OCI-LY7 (cell line): ENCODE results near the gene UBTD2. TPM values are rescaled to one million over a fixed set of nuclear protein-coding genes. Genes with fewer than 3 reads are reported as not detected.

Experiments
- BruUV-seq: library from RNA; stranded (reverse); fragments of 400-500 nt; replicated peaks from 2 replicates; lab custom pipeline; 2021; lab: Mats Ljungman, UMichigan
- CTCF ChIA-PET: fragments of 300-600 bp; sonication (Branson Sonifier 250); formaldehyde crosslinking; loops from one replicate; lab custom pipeline; 2022; ENCODE audit warnings: antibody characterized with exemption; ENCODE audit not compliant: unreplicated experiment; lab: Charles Lee
- POLR2A ChIA-PET: fragments of 300-600 bp; sonication (Branson Sonifier 250); formaldehyde crosslinking; loops from one replicate; lab custom pipeline; 2022; ENCODE audit warnings: antibody characterized with exemption; lab: Charles Lee
- DNase-seq: peaks from one replicate; pipeline ENCODE4 v3.0.0-alpha.2; 2015; ENCODE audit warnings: low spot score
- H2AFZ ChIP-seq: fragments of 200-600 bp; sonication (generic), shearing (Covaris generic); 2 replicates; pipeline ENCODE4 v1.6.1; 2014; ENCODE audit warnings: mild to moderate bottlenecking, antibody characterized with exemption, low read length, moderate library complexity
- H3K27ac ChIP-seq: fragments of 200-600 bp; sonication (generic); 2 replicates; pipeline ENCODE4 v1.5.1; 2014; ENCODE audit warnings: mixed run types, low read depth, mild to moderate bottlenecking, moderate library complexity, low read length, inconsistent platforms; ENCODE audit not compliant: poor library complexity, severe bottlenecking
- H3K36me3 ChIP-seq: fragments of 200-600 bp; sonication (generic); 2 replicates; pipeline ENCODE4 v1.6.1; 2014; ENCODE audit warnings: mild to moderate bottlenecking, antibody characterized with exemption, low read length, moderate library complexity, mixed read lengths; ENCODE audit not compliant: insufficient read depth
- H3K4me1 ChIP-seq: fragments of 200-600 bp; sonication (generic); 2 replicates; pipeline ENCODE4 v1.5.1; 2014; ENCODE audit warnings: mild to moderate bottlenecking, low read length; ENCODE audit not compliant: insufficient read depth, poor library complexity, severe bottlenecking
- H3K4me2 ChIP-seq: fragments of 200-600 bp; sonication (generic); 2 replicates; pipeline ENCODE4 v1.6.1; 2014; ENCODE audit warnings: mild to moderate bottlenecking, low read length
- H3K4me3 ChIP-seq: fragments of 200-600 bp; sonication (generic); 2 replicates; pipeline ENCODE4 v1.5.1; 2014; ENCODE audit warnings: mild to moderate bottlenecking, low read depth, low read length; ENCODE audit not compliant: poor library complexity, severe bottlenecking
- H3K79me2 ChIP-seq: fragments of 200-600 bp; sonication (generic); 2 replicates; pipeline ENCODE4 v1.6.1; 2016; ENCODE audit warnings: low read depth, mild to moderate bottlenecking, low read length, moderate library complexity, mixed read lengths; ENCODE audit not compliant: insufficient read depth
- H3K9me2 ChIP-seq: fragments of 200-600 bp; sonication (generic); 2 replicates; pipeline ENCODE4 v1.6.1; 2016; ENCODE audit warnings: mild to moderate bottlenecking, low read length, mixed read lengths; ENCODE audit not compliant: insufficient read depth
- H3K9me3 ChIP-seq: fragments of 200-600 bp; sonication (generic); 2 replicates; pipeline ENCODE4 v1.6.1; 2014; ENCODE audit warnings: mild to moderate bottlenecking, mixed run types, low read length, mixed read lengths
- H4K20me1 ChIP-seq: fragments of 200-600 bp; sonication (generic); 2 replicates; pipeline ENCODE4 v1.6.1; 2014; ENCODE audit warnings: mild to moderate bottlenecking, antibody characterized with exemption, low read length, moderate library complexity, mixed read lengths; ENCODE audit not compliant: insufficient read depth
- CTCF ChIP-seq: fragments of 200-600 bp; sonication (generic); conservative IDR thresholded peaks from 2 replicates; pipeline ENCODE4 v1.5.1; 2014; ENCODE audit warnings: mild to moderate bottlenecking, antibody characterized with exemption, low read length, moderate library complexity, mixed read lengths
- EZH2phosphoT487 ChIP-seq: fragments of 200-600 bp; sonication (generic); IDR thresholded peaks from 2 replicates; pipeline ENCODE4 v1.6.1; 2018; ENCODE audit warnings: low read depth, borderline replicate concordance, mild to moderate bottlenecking, mixed run types, antibody characterized with exemption, low read length, moderate library complexity, mixed read lengths
- intact Hi-C: fragments of 100-400 bp; cut with micrococcal nuclease; formaldehyde crosslinking; loops from one replicate; pipeline ENCODE4 v1.10.0; 2022; ENCODE audit not compliant: unreplicated experiment
- total RNA-seq, 2 experiments: library from RNA; depleted of rRNA in 1 of 2; stranded (reverse); fragments of >200 nt in 1 of 2; shearing (Covaris generic) in 1 of 2; gene quantifications; 2 replicates each; pipeline ENCODE4 v1.2.3, GENCODE V29; 2014 to 2022

The UBTD2 gene
- total RNA-seq, 2 experiments from 2014 or later, result 16.0 to 19.8 TPM

- Histone ChIP-seq H2AFZ (no peak overlapping the region), H3K9me2 (no peaks in the 10 kb centered on the region), H3K4me2 (no peak overlapping the region), H3K4me3 (no peak overlapping the region), H3K27ac (no peak overlapping the region), H3K4me1 (no peaks in the 10 kb centered on the region), H3K36me3 (no peaks in the 10 kb centered on the region), H3K79me2 (no peaks in the 10 kb centered on the region), H3K9me3 (0 out of 2 replicates have a peak, but pooled peaks cover 3% of the 10 kb centered on the region), H4K20me1 (no peaks in the 10 kb centered on the region)
- intact Hi-C loops, result no loop called here
- ChIA-PET POLR2A (interaction anchor here (0.5 to 0.7 kb wide), 3 partner anchors 14 to 152 kb away, joined by 3 to 4 read pairs (median 3); no protein-coding TSS in a partner anchor), CTCF (no interaction called here)
- TF ChIP-seq EZH2phosphoT487 (no peak), CTCF (no peak)
- no peak for DNase-seq
- no TSS peak for BruUV-seq
Observed at GRCh38 chr5:172305380-172305779, 21.8 kb upstream of the UBTD2 start.

- DNase-seq, result no peak
- BruUV-seq, result no TSS peak
- Histone ChIP-seq H3K9me3 (0 out of 2 replicates have a peak, but pooled peaks cover 3% of the 10 kb centered on the region), H4K20me1 (no peaks in the 10 kb centered on the region), H3K4me2 (no peak overlapping the region), H3K9me2 (no peaks in the 10 kb centered on the region), H3K4me1 (no peaks in the 10 kb centered on the region), H2AFZ (no peak overlapping the region), H3K27ac (no peak overlapping the region), H3K36me3 (no peaks in the 10 kb centered on the region), H3K79me2 (no peaks in the 10 kb centered on the region), H3K4me3 (no peak overlapping the region)
- no peak for TF ChIP-seq EZH2phosphoT487
- TF ChIP-seq CTCF, result no peak
- intact Hi-C loops, result no loop called here
- ChIA-PET CTCF (no interaction called here), POLR2A (interaction anchor here (0.6 to 0.7 kb wide), 2 partner anchors 106 to 240 kb away, joined by 3 read pairs; no protein-coding TSS in a partner anchor)
Observed at GRCh38 chr5:172303572-172304335, 20.2 kb upstream of the UBTD2 start.

GRCh38 chr5:172303162-172303561 lies 19.6 kb upstream of the UBTD2 start:
- H3K4me2 ChIP-seq, result no peak overlapping the region
- H3K79me2 ChIP-seq, result no peaks in the 10 kb centered on the region
- no peaks in the 10 kb centered on the region for H3K4me1 ChIP-seq
- CTCF ChIA-PET, result no interaction called here
- H3K9me3 ChIP-seq, result 0 out of 2 replicates have a peak, but pooled peaks cover 3% of the 10 kb centered on the region
- intact Hi-C loops, result no loop called here
- H3K4me3 ChIP-seq, result no peak overlapping the region
- BruUV-seq, result no TSS peak
- H3K27ac ChIP-seq, result no peak overlapping the region
- no peak overlapping the region for H2AFZ ChIP-seq
- no peaks in the 10 kb centered on the region for H4K20me1 ChIP-seq
- no peak for DNase-seq
- no peaks in the 10 kb centered on the region for H3K9me2 ChIP-seq
- no peaks in the 10 kb centered on the region for H3K36me3 ChIP-seq
- TF ChIP-seq CTCF (no peak), EZH2phosphoT487 (no peak)
- POLR2A ChIA-PET, result interaction anchor here (0.6 kb wide), 1 partner anchor 240 kb away, joined by 3 read pairs; no protein-coding TSS in a partner anchor
